SIG-M5 treated with dmso at 0.1 percent for 504 hours (cell line): ENCODE results near the gene PLCB1.
"Not testable (repeated sequence)": the region's sequence is repeated elsewhere in the genome, so short reads cannot be mapped to it uniquely, and the experiment has no call there.

Experiments used
- DNase-seq: peaks from one replicate; lab custom pipeline; 2025; ENCODE audit not compliant: unreplicated experiment; lab: John Stamatoyannopoulos, UW

The PLCB1 gene

DNA sequence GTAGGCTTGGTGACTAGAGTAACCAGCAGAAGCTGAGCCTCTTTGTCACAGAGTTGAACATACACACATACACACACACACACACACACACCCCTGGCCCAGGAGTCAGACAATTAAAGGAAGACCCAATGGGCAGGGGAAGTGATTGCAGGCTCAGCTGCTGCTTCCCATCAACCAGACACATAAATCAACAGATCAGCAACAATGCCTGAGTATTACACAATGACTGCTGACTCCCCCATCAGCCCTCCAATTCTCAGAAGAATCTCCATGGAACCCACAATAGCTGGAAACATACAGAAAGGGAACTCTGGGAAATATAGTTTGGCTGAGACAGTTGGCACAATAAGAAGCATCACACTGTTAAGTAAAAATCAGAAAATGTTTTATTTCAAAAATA is 666.4 kb downstream of the PLCB1 start:
- DNase-seq = no peak

- DNase-seq = no peak
These were observed 668.0 kb downstream of the PLCB1 start for GRCh38 chr20:8800089-8800488.

DNA sequence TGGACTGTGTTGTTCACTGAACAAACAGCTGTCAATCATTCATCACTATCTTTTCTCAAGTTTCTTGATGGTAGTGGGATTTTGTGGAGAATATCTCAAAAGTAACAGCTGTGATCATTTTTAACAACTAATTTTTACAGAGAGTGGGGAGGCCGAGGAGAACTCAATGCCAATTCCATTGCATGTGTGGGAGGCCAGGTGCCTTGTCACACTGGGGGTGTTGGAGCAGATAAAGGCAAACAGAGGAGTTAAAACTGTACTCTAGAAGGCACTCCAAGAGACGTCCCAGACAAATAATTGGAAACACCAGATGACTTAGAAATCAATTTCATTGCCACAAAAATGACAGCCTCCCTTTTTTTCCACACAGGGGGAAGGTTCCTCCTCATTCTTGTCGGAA is 669.6 kb downstream of the PLCB1 start:
- no peak for DNase-seq

GRCh38 chr20:8803065-8803464 is 671.0 kb downstream of the PLCB1 start:
- DNase-seq = no peak

DNA sequence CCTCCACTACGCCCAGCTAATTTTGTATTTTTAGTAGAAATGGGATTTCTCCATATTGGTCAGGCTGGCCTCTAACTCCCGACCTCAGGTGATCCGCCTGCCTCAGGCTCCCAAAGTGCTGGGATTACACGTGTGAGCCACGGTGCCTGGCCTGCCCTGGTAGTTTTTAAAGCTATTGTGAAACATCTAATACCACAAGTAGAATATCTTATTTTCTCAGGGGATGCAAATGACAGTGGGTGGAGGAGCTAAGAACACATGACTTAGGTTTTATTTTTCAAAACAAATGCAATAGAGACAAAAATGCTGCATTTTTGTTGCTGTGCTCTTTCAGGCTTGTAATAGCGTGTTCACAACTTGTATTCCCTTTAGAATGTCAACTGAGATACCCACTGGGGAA is 671.9 kb downstream of the PLCB1 start:
- no peak for DNase-seq

DNA sequence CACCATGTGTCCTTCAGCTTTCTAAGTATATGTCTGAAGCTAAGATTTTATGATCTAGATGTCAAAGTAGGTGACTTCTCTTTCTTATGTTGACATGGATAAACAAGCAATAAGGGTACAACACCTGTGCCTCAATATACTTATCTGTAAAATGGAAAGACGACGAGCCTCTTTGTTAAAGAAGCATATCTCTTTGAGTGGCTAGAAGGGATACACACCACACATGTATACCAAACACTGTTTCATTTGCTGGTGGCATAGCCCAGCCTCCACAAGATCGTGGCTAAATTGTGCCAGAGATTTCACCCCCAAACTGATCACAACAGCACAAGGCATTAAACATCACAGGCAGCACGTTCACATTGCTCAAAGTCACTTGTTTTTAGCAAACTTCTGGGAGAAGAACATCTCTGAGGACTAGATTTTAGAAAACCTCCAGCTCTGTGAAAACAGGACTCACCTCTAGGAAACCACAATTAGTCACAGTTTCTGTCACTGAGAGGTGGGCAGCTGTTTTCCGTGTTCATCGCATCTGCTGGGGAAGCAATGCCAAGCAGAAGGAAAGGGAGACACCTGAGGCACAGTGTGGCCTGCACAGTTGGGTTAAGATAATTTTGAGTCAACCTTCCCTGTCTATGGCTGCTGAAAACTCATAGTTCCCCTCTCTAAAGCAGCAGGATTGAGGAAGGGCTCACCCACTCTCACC is 673.8 kb downstream of the PLCB1 start:
- no peak for DNase-seq

GRCh38 chr20:8807480-8808201 is 675.6 kb downstream of the PLCB1 start:
- DNase-seq = no peak

- no peak for DNase-seq
These were observed 676.1 kb downstream of the PLCB1 start for GRCh38 chr20:8808202-8808535.

- DNase-seq = no peak
These were observed 677.3 kb downstream of the PLCB1 start for GRCh38 chr20:8809107-8809953.

DNA sequence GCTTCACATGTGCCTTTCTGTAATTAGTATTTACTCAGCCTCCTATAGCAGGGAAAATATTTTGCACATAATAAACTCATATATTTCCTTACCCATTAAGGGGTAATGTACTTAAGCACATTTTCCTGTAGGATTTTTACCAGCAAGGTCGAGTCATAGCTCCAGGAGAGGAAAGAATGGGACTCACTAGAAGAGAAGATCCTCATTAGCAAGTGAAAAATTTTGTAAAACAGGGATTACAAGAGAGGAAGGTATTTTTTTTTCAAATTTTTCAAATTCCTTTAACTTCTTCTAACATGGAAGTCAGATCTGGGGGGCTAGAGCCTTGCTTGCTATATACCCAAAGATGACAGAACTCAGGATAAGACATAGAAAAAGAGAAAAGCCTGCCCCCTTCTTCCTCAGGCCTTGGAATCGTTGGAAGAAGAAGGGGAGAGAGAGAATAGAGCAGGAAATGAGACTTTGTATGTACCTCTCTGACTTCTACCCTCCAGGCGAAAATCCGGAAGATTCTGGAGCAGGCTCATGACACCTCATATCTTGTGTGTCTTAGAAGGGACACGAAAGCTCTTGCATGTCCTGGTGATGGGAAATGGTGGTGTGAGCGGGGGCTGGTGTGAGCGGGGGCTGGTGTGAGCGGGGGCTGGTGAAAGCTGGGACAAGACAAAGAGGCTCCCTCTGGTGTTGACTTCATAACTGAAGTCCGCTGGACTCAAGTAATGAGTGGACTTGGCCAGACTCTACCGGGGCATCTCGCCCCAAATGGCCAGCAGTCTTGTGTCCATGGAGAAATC is 679.9 kb downstream of the PLCB1 start:
- no peak for DNase-seq

DNA sequence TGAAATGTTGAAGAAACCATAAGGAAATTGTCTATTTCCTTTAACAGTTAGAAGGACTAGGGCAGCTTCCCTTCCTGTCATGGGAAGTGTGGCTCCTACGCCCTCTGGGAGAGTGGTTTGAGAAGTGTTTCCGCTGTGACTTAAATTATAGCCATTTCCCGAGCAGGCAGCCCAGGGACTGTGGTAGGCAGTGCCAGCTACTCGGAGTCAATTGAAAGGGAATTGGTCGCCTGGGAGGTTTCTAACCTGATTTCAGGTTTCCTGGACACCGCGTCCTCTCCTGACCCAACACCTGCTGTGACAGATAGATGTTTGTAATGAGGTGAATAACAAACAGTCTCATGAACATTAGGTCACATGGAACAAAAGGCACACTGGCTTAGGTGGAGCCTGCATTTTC is 680.8 kb downstream of the PLCB1 start:
- no peak for DNase-seq

- DNase-seq = no peak
These were observed 683.1 kb downstream of the PLCB1 start for GRCh38 chr20:8815208-8815607.

DNA sequence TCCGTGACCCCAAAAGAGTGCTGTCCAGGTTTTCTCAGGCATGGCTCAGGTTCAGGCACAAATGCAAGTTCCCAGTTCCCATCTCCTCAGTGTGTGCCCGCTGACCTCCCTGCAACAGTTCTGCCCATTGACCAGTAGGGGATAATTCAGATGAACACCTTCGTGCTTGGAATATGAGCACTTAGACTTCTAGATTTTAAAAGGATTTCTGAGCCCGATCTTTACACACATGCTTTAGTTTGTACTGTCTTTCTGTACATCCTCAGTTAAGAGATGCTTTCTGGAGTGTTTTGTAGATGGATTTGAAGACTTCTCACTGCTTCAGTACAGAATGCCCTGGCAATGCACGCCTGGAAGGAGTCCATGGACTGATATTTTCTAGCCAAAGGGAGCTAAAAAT is 697.2 kb downstream of the PLCB1 start:
- DNase-seq = no peak

GRCh38 chr20:8834294-8834693 is 702.2 kb downstream of the PLCB1 start:
- DNase-seq = not testable (repeated sequence)

- DNase-seq = no peak
These were observed 702.8 kb downstream of the PLCB1 start for GRCh38 chr20:8834851-8835250.

DNA sequence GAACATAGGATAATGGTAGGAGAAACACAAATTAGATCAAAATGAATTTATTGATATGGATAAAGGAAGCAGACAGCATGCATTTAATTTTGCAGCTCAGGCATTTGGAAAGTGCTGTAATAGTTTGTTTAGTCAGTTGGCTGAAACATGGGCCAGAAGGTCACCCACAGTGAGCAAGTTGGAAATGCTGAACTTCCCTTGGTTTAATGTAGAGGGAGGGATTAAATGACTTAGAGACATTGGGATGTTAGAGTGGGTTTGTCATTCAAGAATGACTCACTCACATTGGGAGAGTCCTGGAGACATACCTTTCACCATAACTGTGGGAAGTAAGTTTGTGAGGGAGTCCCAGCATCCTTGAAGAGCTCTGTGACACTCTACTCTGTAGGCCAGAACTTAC is 705.3 kb downstream of the PLCB1 start:
- DNase-seq = no peak

DNA sequence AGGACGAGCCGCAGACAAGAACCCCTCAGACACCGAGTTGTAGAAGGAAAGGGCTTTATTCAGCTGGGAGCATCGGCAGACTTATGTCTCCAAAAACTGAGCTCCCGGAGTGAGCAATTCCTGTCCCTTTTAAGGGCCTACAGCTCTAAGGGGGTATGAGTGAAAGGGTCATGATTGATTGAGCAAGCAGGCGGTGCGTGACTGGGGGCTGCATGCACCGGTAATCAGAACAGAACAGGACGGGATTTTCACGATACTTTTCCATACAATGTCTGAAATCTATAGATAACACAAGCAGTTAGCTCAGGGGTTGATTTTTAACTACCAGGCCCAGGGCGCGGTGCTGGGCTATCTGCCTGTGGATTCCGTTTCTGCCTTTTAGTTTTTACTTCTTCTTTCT is 710.5 kb downstream of the PLCB1 start:
- no peak for DNase-seq

- DNase-seq = no peak
These were observed 712.1 kb downstream of the PLCB1 start for GRCh38 chr20:8844179-8844578.

GRCh38 chr20:8849990-8850389 is 717.9 kb downstream of the PLCB1 start:
- no peak for DNase-seq

DNA sequence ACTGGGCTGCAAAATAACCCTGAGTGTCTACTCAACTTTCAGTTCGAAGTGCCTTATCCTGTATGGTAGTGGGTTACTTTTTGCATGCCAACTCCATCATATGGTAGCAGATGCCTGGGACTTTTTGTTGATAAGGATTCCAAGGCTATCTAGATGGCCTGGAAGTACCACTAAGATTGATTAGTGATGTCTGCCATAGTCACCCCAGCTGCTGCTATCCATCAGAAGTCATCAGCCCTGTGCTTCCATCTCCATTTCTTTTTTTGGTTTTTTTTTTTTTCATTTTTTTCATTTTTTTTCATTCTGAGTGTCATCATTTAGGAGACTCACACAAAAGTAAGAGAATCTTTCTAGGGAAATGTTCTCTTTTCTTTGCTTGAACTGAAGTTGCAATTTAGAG is 719.4 kb downstream of the PLCB1 start:
- no peak for DNase-seq

DNA sequence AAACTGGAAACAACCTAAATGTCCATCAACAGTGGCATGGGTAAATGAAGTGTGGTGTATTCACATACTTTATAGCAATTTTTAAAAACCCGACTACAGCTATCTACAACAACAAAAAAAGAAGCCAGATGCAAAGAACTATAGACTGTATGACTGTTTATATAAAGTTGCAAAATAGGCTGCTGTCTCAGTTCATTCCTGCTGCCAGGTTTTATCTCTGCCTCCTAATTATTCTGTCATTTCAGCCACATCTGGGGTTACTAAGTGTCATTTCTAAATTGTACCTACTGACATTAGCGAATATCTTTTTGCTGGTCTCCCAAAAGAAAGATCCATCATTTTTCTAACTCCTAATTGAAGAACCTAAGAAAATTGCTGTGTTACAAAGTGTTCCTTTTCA is 719.9 kb downstream of the PLCB1 start:
- DNase-seq = not testable (repeated sequence)
